Ovary (tissue), 9 donors: Measurements from ENCODE around the gene DPF3. TPM values are rescaled to one million over a fixed set of nuclear protein-coding genes. Genes with fewer than 3 reads are reported as not detected.
"Not testable (repeated sequence)": the region's sequence is repeated elsewhere in the genome, so short reads cannot be mapped to it uniquely, and the experiment has no call there.

Experiments used
- DNase-seq, 5 donors: peaks; one replicate each; pipeline ENCODE4 v3.0.0-alpha.2; 2019 to 2020
- H3K27ac ChIP-seq, 2 donors: fragments of 200-600 bp; one replicate each; pipeline versions ENCODE4 v1.5.1 to v1.8.0; 2019 to 2022
- H3K27me3 ChIP-seq: fragments of 200-600 bp; one replicate; pipeline ENCODE4 v1.8.0; 2022
- H3K36me3 ChIP-seq: fragments of 200-600 bp; sonication (generic); one replicate; pipeline ENCODE4 v1.5.1; 2019
- H3K4me1 ChIP-seq: one replicate; pipeline ENCODE4 v1.8.1; 2013; ENCODE audit warnings: mild to moderate bottlenecking, moderate library complexity; ENCODE audit not compliant: insufficient read depth
- H3K4me3 ChIP-seq: fragments of 200-600 bp; sonication (generic); one replicate; pipeline ENCODE4 v1.5.1; 2017
- H3K9me3 ChIP-seq, 2 donors: fragments of 200-600 bp in 1 of 2; sonication (generic) in 1 of 2; one replicate each; pipeline versions ENCODE4 v1.5.1 to v1.8.1; 2013 to 2019; ENCODE audit warnings: mild to moderate bottlenecking in 1 of 2, moderate library complexity in 1 of 2
- CTCF ChIP-seq, 3 donors: fragments of 450-650 bp in 2 of 3; fragments of 200-600 bp in 1 of 3; IDR thresholded peaks; one replicate each; pipeline versions ENCODE4 v1.5.1 to v1.8.0; 2016 to 2022; ENCODE audit warnings: antibody characterized with exemption in 3 of 3, mild to moderate bottlenecking in 1 of 3
- EP300 ChIP-seq: sonication (generic); formaldehyde crosslinking; IDR thresholded peaks from one replicate; pipeline ENCODE4 v1.6.1; 2017; ENCODE audit warnings: antibody characterized with exemption
- POLR2A ChIP-seq: fragments of 450-650 bp; IDR thresholded peaks from one replicate; pipeline ENCODE4 v1.6.1; 2017; ENCODE audit warnings: antibody characterized with exemption, mild to moderate bottlenecking, moderate library complexity
- WGBS, 3 donors: extraction: QIAGEN DNeasy Blood & Tissue Kit in 1 of 3; methylation state at CpG; one replicate each; pipeline versions ENCODE4 v1.1.5 to v1.1.7; 2013 to 2017; 5-methylcytosine and 5-hydroxymethylcytosine counted together
- intact Hi-C, 4 donors: fragments of 100-400 bp; cut with DNase I; formaldehyde crosslinking; loops; one replicate each; pipeline versions ENCODE4 v1.11.0 to v1.15.1; 2022 to 2023
- polyA plus RNA-seq, 2 donors: library from polyadenylated mRNA; stranded (reverse); fragments of 200-250 nt in 1 of 2; fragments of 350-450 nt in 1 of 2; fragmentation: Illumina TruSeq in 1 of 2; extraction: RNeasy Lipid Tissue Mini Kit (QIAGEN cat#74804) in 1 of 2; gene quantifications; one replicate each; pipeline ENCODE4 v1.2.3, GENCODE V29; 2013 to 2014
- total RNA-seq, 7 donors: library from RNA; depleted of rRNA in 2 of 7; stranded (reverse); fragments of >200 nt in 2 of 7; fragmentation: NEBNext Ultra II Directional in 3 of 7; extraction: Animal tissue kit (Norgen Biotek cat#: 25700) in 3 of 7; gene quantifications; one replicate each; pipeline versions ENCODE4 v1.1.0 to v1.2.4, GENCODE V29; 2016 to 2023
- donor health status: DM: no; HTN: no; CAD: no; lungs with moderate emphysema.
- donor health status: DM: no; HTN: no; CAD: no.
- donor health status: Bipolar disorder and iron deficiency.
- donor health status: DM: yes; HTN: yes; CAD: no.
- donor health status: DM: no; HTN: no; CAD: no.
- donor health status: DM: yes; HTN: yes; CAD: no.

Gene DPF3
- total and polyA plus RNA-seq, 9 donors: 6.3 to 34.4 (median 21.9) TPM

- 90 to 95% (median 92%) methylated on average over 6 of the region's 6 CpGs for WGBS, 3 donors
- Histone ChIP-seq H3K4me1 (no peaks in the 10 kb centered on the region), H3K27me3 (no peaks in the 10 kb centered on the region), H3K36me3 (no peaks in the 10 kb centered on the region), H3K9me3 (no peaks in the 10 kb centered on the region), H3K4me3 (no peak overlapping the region), H3K27ac (no peak overlapping the region)
- no peak for DNase-seq
- TF ChIP-seq EP300: no peak
- no peak for TF ChIP-seq POLR2A
- no peak for TF ChIP-seq CTCF (IDR thresholded peaks at IDR 0.05)
- intact Hi-C loops: no loop called here
These were observed 140.0 kb downstream of the DPF3 start for GRCh38 chr14:72753879-72754400.

GRCh38 chr14:72753044-72753710 lies 140.7 kb downstream of the DPF3 start:
- no peak for DNase-seq
- Histone ChIP-seq H3K9me3 (no peaks in the 10 kb centered on the region), H3K4me3 (no peak overlapping the region), H3K27me3 (no peaks in the 10 kb centered on the region), H3K4me1 (no peaks in the 10 kb centered on the region), H3K27ac (no peak overlapping the region), H3K36me3 (no peaks in the 10 kb centered on the region)
- TF ChIP-seq EP300: no peak
- intact Hi-C loops: no loop called here
- 82 to 91% (median 85%) methylated on average over 8 of the region's 8 CpGs for WGBS, 3 donors

GRCh38 chr14:72752034-72752412 lies 141.9 kb downstream of the DPF3 start:
- intact Hi-C loops: no loop called here
- Histone ChIP-seq H3K4me3 (no peak overlapping the region), H3K36me3 (no peaks in the 10 kb centered on the region), H3K27me3 (no peaks in the 10 kb centered on the region), H3K4me1 (no peaks in the 10 kb centered on the region), H3K9me3 (no peaks in the 10 kb centered on the region), H3K27ac (no peak overlapping the region)
- no peak for DNase-seq
- no peak for TF ChIP-seq CTCF (IDR thresholded peaks at IDR 0.05)
- TF ChIP-seq POLR2A: no peak
- no peak for TF ChIP-seq EP300
- WGBS, 3 donors: 80 to 99% (median 96%) methylated on average over 3 of the region's 3 CpGs

GRCh38 chr14:72751276-72752033 lies 142.4 kb downstream of the DPF3 start:
- WGBS, 3 donors: 93 to 95% (median 94%) methylated on average over 9 of the region's 9 CpGs
- Histone ChIP-seq H3K9me3 (no peaks in the 10 kb centered on the region), H3K27me3 (no peaks in the 10 kb centered on the region), H3K4me1 (no peaks in the 10 kb centered on the region), H3K27ac (no peak overlapping the region), H3K36me3 (no peaks in the 10 kb centered on the region), H3K4me3 (no peak overlapping the region)
- no peak for TF ChIP-seq EP300
- no peak for TF ChIP-seq CTCF (IDR thresholded peaks at IDR 0.05)
- TF ChIP-seq POLR2A: no peak
- intact Hi-C loops: no loop called here
- DNase-seq: no peak

- H3K9me3 ChIP-seq, H3K27me3 ChIP-seq, H3K4me3 ChIP-seq, H3K27ac ChIP-seq, DNase-seq, intact Hi-C loops, H3K36me3 ChIP-seq: not testable (repeated sequence)
- WGBS, 3 donors: 95 to 100% (median 96%) methylated on average over 4 of the region's 4 CpGs
- H3K4me1 ChIP-seq: peaks cover 10% of the 10 kb centered on the region
These were observed 145.0 kb downstream of the DPF3 start for GRCh38 chr14:72748921-72749320.
